Prostate gland (tissue), 2 donors: ENCODE results near the gene NOSIP. TPM values are rescaled to one million over a fixed set of nuclear protein-coding genes. Genes with fewer than 3 reads are reported as not detected.

Source experiments
- DNase-seq: peaks from one replicate; pipeline ENCODE4 v3.0.0-alpha.2; 2019; ENCODE audit warnings: low spot score
- H3K27ac ChIP-seq, 2 donors: fragments of 200-600 bp; sonication (generic); 2 replicates each; pipeline ENCODE4 v1.5.1; 2017 to 2019
- H3K27me3 ChIP-seq: fragments of 200-600 bp; sonication (generic); replicated peaks from 2 replicates; pipeline ENCODE4 v1.5.1; 2019; ENCODE audit not compliant: insufficient read depth
- H3K36me3 ChIP-seq, 2 donors: fragments of 200-600 bp; sonication (generic); 1 replicate in 1 of 2; 2 replicates in 1 of 2; pipeline versions ENCODE4 v1.5.1 to v1.8.1; 2017 to 2019
- H3K4me1 ChIP-seq: fragments of 200-600 bp; sonication (generic); replicated peaks from 2 replicates; pipeline ENCODE4 v1.5.1; 2019
- H3K4me3 ChIP-seq, 2 donors: fragments of 200-600 bp; sonication (generic); 2 replicates each; pipeline ENCODE4 v1.5.1; 2017 to 2019
- H3K9me3 ChIP-seq: fragments of 200-600 bp; sonication (generic); 2 replicates; pipeline ENCODE4 v1.5.1; 2017
- CTCF ChIP-seq, 4 experiments: fragments of 200-600 bp in 2 of 4; fragments of 450-650 bp in 2 of 4; sonication (generic) in 2 of 4; IDR thresholded peaks; 1 replicate in 3 of 4; 2 replicates in 1 of 4; pipeline ENCODE4 v1.5.1; 2016 to 2019; ENCODE audit warnings: antibody characterized with exemption in 4 of 4, mild to moderate bottlenecking in 2 of 4, moderate library complexity in 2 of 4
- POLR2A ChIP-seq: fragments of 450-650 bp; IDR thresholded peaks from one replicate; pipeline ENCODE4 v1.6.1; 2016; ENCODE audit warnings: antibody characterized with exemption, mild to moderate bottlenecking
- POLR2AphosphoS5 ChIP-seq: sonication (generic); formaldehyde crosslinking; IDR thresholded peaks from one replicate; pipeline ENCODE4 v1.6.1; 2017; ENCODE audit warnings: antibody characterized with exemption
- WGBS: methylation state at CpG from one replicate; pipeline ENCODE4 v1.1.5; 2018; 5-methylcytosine and 5-hydroxymethylcytosine counted together
- intact Hi-C: fragments of 100-400 bp; cut with DNase I; formaldehyde crosslinking; loops from one replicate; pipeline ENCODE4 v1.14.2; 2022
- total RNA-seq, 2 donors: library from RNA; depleted of rRNA; stranded (reverse); fragments of >200 nt; gene quantifications; one replicate each; pipeline ENCODE4 v1.1.0, GENCODE V29; 2016

NOSIP gene
- total RNA-seq, 2 donors from 2014 or later, result 62.9 to 91.7 TPM

- H3K36me3 ChIP-seq, result peaks cover 0 to 5% of the 10 kb centered on the region in 2 donors
- 96% methylated on average over 12 of the region's 12 CpGs for WGBS
- no peak overlapping the region for H3K27ac ChIP-seq
- H3K27me3 ChIP-seq, result no peaks in the 10 kb centered on the region
- no peaks in the 10 kb centered on the region for H3K9me3 ChIP-seq
- no peak overlapping the region for H3K4me3 ChIP-seq
- no peak for DNase-seq
- TF ChIP-seq POLR2AphosphoS5, result no peak
- no peak for TF ChIP-seq CTCF (IDR thresholded peaks at IDR 0.05)
- no peak for TF ChIP-seq POLR2A
- intact Hi-C loops, result no loop called here
- peaks cover 6% of the 10 kb centered on the region for H3K4me1 ChIP-seq
Observed at GRCh38 chr19:49609499-49610092, 29.2 kb upstream of the NOSIP start.

GRCh38 chr19:49605605-49606004 lies 25.2 kb upstream of the NOSIP start:
- Histone ChIP-seq H3K4me3 (no peak overlapping the region), H3K27ac (no peak overlapping the region), H3K36me3 (peaks cover 0 to 5% of the 10 kb centered on the region in 2 donors), H3K27me3 (no peaks in the 10 kb centered on the region), H3K9me3 (no peaks in the 10 kb centered on the region), H3K4me1 (no peaks in the 10 kb centered on the region)
- TF ChIP-seq POLR2A (no peak), CTCF (IDR thresholded peaks at IDR 0.05) (no peak), POLR2AphosphoS5 (no peak)
- 69% methylated on average over 7 of the region's 7 CpGs for WGBS
- intact Hi-C loops, result no loop called here
- no peak for DNase-seq

GRCh38 chr19:49602806-49603205 lies 22.4 kb upstream of the NOSIP start:
- 100% methylated on average over 2 of the region's 2 CpGs for WGBS
- Histone ChIP-seq H3K9me3 (no peaks in the 10 kb centered on the region), H3K27ac (no peak overlapping the region), H3K4me3 (no peak overlapping the region), H3K27me3 (no peaks in the 10 kb centered on the region), H3K36me3 (peaks cover 7 to 11% of the 10 kb centered on the region in 2 donors), H3K4me1 (no peaks in the 10 kb centered on the region)
- DNase-seq, result no peak
- no peak for TF ChIP-seq CTCF (IDR thresholded peaks at IDR 0.05)
- no peak for TF ChIP-seq POLR2A
- TF ChIP-seq POLR2AphosphoS5, result no peak
- intact Hi-C loops, result no loop called here

- Histone ChIP-seq H3K36me3 (peaks cover 7 to 11% of the 10 kb centered on the region in 2 donors), H3K4me3 (no peak overlapping the region), H3K27ac (no peak overlapping the region), H3K4me1 (no peaks in the 10 kb centered on the region), H3K27me3 (no peaks in the 10 kb centered on the region), H3K9me3 (no peaks in the 10 kb centered on the region)
- WGBS, result 95% methylated on average over 38 of the region's 38 CpGs
- TF ChIP-seq POLR2AphosphoS5 (no peak), POLR2A (no peak), CTCF (IDR thresholded peaks at IDR 0.05) (no peak)
- intact Hi-C loops, result no loop called here
- DNase-seq, result no peak
Observed at GRCh38 chr19:49601482-49602038, 21.2 kb upstream of the NOSIP start.
